K562 (cell line): Measurements from ENCODE around the gene DAPK3. TPM values are rescaled to one million over a fixed set of nuclear protein-coding genes. Genes with fewer than 3 reads are reported as not detected.

ENCODE experiments used
- BCLAF1 ChIP-seq, 2 experiments: fragments of 450-650 bp in 1 of 2; IDR thresholded peaks; 2 replicates each; pipeline ENCODE4 v1.6.1; 2011 to 2017; ENCODE audit warnings: low read depth in 2 of 2, antibody characterized with exemption in 1 of 2, borderline replicate concordance in 1 of 2, low read length in 1 of 2, mild to moderate bottlenecking in 1 of 2, mixed read lengths in 1 of 2; ENCODE audit not compliant: control insufficient read depth in 1 of 2
- CBFA2T2 ChIP-seq: fragments of 450-650 bp; conservative IDR thresholded peaks from 2 replicates; pipeline ENCODE4 v1.6.1; 2017; ENCODE audit warnings: mild to moderate bottlenecking
- CBX3 ChIP-seq, 2 experiments: IDR thresholded peaks; 1 replicate in 1 of 2; 2 replicates in 1 of 2; pipeline ENCODE4 v1.6.1; 2012; ENCODE audit warnings: inconsistent platforms in 2 of 2, low read length in 2 of 2, borderline replicate concordance in 1 of 2, control low read depth in 1 of 2
- HOMEZ ChIP-seq: fragments of 250-450 bp; sonication (Bioruptor Pico); IDR thresholded peaks from 2 replicates; pipeline ENCODE4 v1.4.0; 2020; ENCODE audit warnings: mild to moderate bottlenecking, moderate library complexity
- KDM4B ChIP-seq, 2 experiments: fragments of 450-650 bp in 1 of 2; sonication (generic) in 1 of 2; IDR thresholded peaks; 2 replicates each; pipeline ENCODE4 v1.6.1; 2016 to 2017; ENCODE audit warnings: borderline replicate concordance in 2 of 2, antibody characterized with exemption in 1 of 2, low read depth in 1 of 2, mild to moderate bottlenecking in 1 of 2
- SAP30 ChIP-seq: fragments of 200-600 bp; sonication (generic); IDR thresholded peaks from 2 replicates; pipeline ENCODE4 v1.6.1; 2012; ENCODE audit warnings: borderline replicate concordance, low read depth, mild to moderate bottlenecking, moderate library complexity, low read length, control low read depth, inconsistent platforms; ENCODE audit not compliant: insufficient read depth, poor library complexity, severe bottlenecking
- ZBTB40 ChIP-seq, 2 experiments: fragments of 450-650 bp in 1 of 2; sonication (generic) in 1 of 2; formaldehyde crosslinking in 1 of 2; IDR thresholded peaks; 2 replicates each; pipeline versions ENCODE4 v1.7.1 to v1.9.0; 2016 to 2022; ENCODE audit warnings: inconsistent platforms in 1 of 2, mild to moderate bottlenecking in 1 of 2, missing genetic modification reagents in 1 of 2
- ZNF512 ChIP-seq: IDR thresholded peaks from 2 replicates; pipeline ENCODE4 v1.6.1; 2016; ENCODE audit warnings: missing genetic modification characterization, missing compliant biosample characterization
- polyA plus RNA-seq, 8 experiments: library from polyadenylated mRNA; depleted of rRNA in 4 of 8; stranded (reverse) in 5 of 8; unstranded in 3 of 8; fragments of >200 nt; fragmentation: Nextera tagmentation in 2 of 8; fragmentation: Illumina TruSeq in 1 of 8; extraction: Ambion mirVana in 2 of 8; extraction: Trizol in 1 of 8; gene quantifications; 2 replicates each; pipeline versions ENCODE4 v1.2.1 to v1.2.3, GENCODE V29; 2011 to 2014; ENCODE audit warnings: inconsistent platforms in 1 of 8, missing spikeins in 1 of 8
- total RNA-seq, 7 experiments: library from RNA; depleted of rRNA in 6 of 7; stranded (reverse); fragments of >200 nt in 6 of 7; fragmentation: Illumina TruSeq in 2 of 7; extraction: Trizol in 2 of 7; gene quantifications; 2 replicates each; pipeline versions ENCODE4 v1.2.1 to v1.2.3, GENCODE V29; 2011 to 2021; ENCODE audit warnings: low replicate concordance in 1 of 7

DAPK3 gene
- total and polyA plus RNA-seq, 9 of the 15 experiments (the other 6 are each of a cell fraction or from before 2014, with no cell fraction given): 0.14 to 63.4 (median 25.0) TPM

GRCh38 chr19:3984908-3985642, 14.2 kb upstream of the DAPK3 start, which contains the start of gene EEF2 (continued):
- TF ChIP-seq ZBTB40 (IDR thresholded peaks at IDR 0.05) (no peak), ZBTB40 (CRISPR knock-in tag; IDR thresholded peaks at IDR 0.05) (no peak; the same call in 1 of the 2 replicates), KDM4B (IDR thresholded peaks at IDR 0.05; ENCODE audit: borderline replicate concordance in 2 of 2, low read depth in 1 of 2) (peak in 1 of 2 experiments; percentile 73; a peak in 1 of 4 replicates), CBX3 (IDR thresholded peaks at IDR 0.05; ENCODE audit: borderline replicate concordance in 1 of 2, low read length in 2 of 2) (0 out of 3 replicates have a peak, but pooled peaks of 1 of the 2 experiments have one; percentile 32), CBFA2T2 (peak; percentile 69), BCLAF1 (IDR thresholded peaks at IDR 0.05; ENCODE audit: borderline replicate concordance in 1 of 2, control insufficient read depth in 1 of 2, low read depth in 2 of 2, low read length in 1 of 2) (peak in 1 of 2 experiments; percentile 55; a peak in 1 of 4 replicates), HOMEZ (no peak), ZNF512 (tag) (no peak), SAP30 (peak; percentile 48)
